Measurements from ENCODE around the gene PREP. TPM values are rescaled to one million over a fixed set of nuclear protein-coding genes. Genes with fewer than 3 reads are reported as not detected.
"Not testable (repeated sequence)": the region's sequence is repeated elsewhere in the genome, so short reads cannot be mapped to it uniquely, and the experiment has no call there.

PREP gene
- total RNA-seq, 1 donor from 2014 or later = 39.6 TPM

DNA sequence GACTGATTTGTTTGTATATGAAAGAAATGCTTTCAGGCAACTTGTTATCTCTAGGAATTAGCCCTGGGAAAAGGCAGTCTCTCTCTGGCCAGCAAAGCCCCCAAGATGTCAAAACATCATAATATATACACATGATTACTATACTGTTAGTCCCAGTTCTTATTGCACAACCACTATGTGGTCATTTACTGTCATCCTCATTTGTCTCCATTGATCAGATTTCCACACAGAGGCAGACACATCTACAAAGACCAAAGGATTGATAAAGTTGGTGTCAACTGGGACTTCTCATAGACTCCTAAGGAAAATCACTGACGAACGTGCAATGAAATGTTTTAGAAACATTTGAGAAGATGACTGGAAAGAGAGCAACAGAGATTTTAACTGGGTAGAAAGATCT is 151.2 kb downstream of the PREP start:
- DNase-seq (ENCODE audit: low spot score) = no peak
- TF ChIP-seq CTCF (IDR thresholded peaks at IDR 0.05; ENCODE audit: unreplicated experiment) = no peak
- Mint-ChIP-seq H3K4me3 (ENCODE audit: unreplicated experiment) (no peak overlapping the region), H3K4me1 (ENCODE audit: unreplicated experiment) (no peaks in the 10 kb centered on the region), H3K36me3 (ENCODE audit: low read depth, unreplicated experiment) (no peaks in the 10 kb centered on the region), H3K9me3 (ENCODE audit: unreplicated experiment) (no peaks in the 10 kb centered on the region), H3K27me3 (ENCODE audit: unreplicated experiment) (no peaks in the 10 kb centered on the region), H3K27ac (ENCODE audit: unreplicated experiment) (no peak overlapping the region)

- Mint-ChIP-seq H3K36me3 (ENCODE audit: low read depth, unreplicated experiment) (no peaks in the 10 kb centered on the region), H3K27ac (ENCODE audit: unreplicated experiment) (no peak overlapping the region), H3K4me3 (ENCODE audit: unreplicated experiment) (no peak overlapping the region), H3K27me3 (ENCODE audit: unreplicated experiment) (no peaks in the 10 kb centered on the region), H3K9me3 (ENCODE audit: unreplicated experiment) (no peaks in the 10 kb centered on the region), H3K4me1 (ENCODE audit: unreplicated experiment) (no peaks in the 10 kb centered on the region)
- TF ChIP-seq CTCF (IDR thresholded peaks at IDR 0.05; ENCODE audit: unreplicated experiment) = no peak
- DNase-seq (ENCODE audit: low spot score) = no peak
These were observed 152.3 kb downstream of the PREP start for GRCh38 chr6:105250533-105250932.

DNA sequence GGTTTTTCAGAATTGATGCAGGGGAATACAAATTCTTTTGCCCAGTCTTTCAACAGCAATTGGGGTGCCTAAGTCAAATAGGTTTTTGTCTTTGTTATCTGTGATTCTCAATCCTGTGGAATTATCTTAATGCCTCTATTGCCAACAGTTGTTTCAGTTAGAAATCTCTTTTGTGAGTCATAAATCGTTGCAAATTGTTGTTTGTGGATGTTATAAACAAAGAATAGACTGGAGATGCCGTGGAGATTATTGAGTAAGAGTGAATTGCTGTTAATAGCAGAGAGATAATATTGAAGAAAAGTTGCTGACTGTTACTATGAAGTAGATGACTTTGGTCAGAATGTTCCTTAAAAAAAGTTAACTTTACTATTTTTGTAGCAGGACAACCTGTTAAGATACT is 159.4 kb downstream of the PREP start:
- H3K4me3 Mint-ChIP-seq (ENCODE audit: unreplicated experiment) = no peak overlapping the region
- no peaks in the 10 kb centered on the region for H3K36me3 Mint-ChIP-seq (ENCODE audit: low read depth, unreplicated experiment)
- no peaks in the 10 kb centered on the region for H3K4me1 Mint-ChIP-seq (ENCODE audit: unreplicated experiment)
- no peaks in the 10 kb centered on the region for H3K9me3 Mint-ChIP-seq (ENCODE audit: unreplicated experiment)
- no peak for DNase-seq (ENCODE audit: low spot score)
- no peak overlapping the region for H3K27ac Mint-ChIP-seq (ENCODE audit: unreplicated experiment)
- TF ChIP-seq CTCF (IDR thresholded peaks at IDR 0.05; ENCODE audit: unreplicated experiment) = no peak
- H3K27me3 Mint-ChIP-seq (ENCODE audit: unreplicated experiment) = peaks cover 2% of the 10 kb centered on the region

GRCh38 chr6:105235155-105235554 is 167.7 kb downstream of the PREP start:
- H3K9me3 Mint-ChIP-seq (ENCODE audit: unreplicated experiment) = no peaks in the 10 kb centered on the region
- peaks cover 2% of the 10 kb centered on the region for H3K27me3 Mint-ChIP-seq (ENCODE audit: unreplicated experiment)
- peaks cover 8% of the 10 kb centered on the region for H3K4me1 Mint-ChIP-seq (ENCODE audit: unreplicated experiment)
- no peak for DNase-seq (ENCODE audit: low spot score)
- H3K4me3 Mint-ChIP-seq (ENCODE audit: unreplicated experiment) = no peak overlapping the region
- H3K36me3 Mint-ChIP-seq (ENCODE audit: low read depth, unreplicated experiment) = peaks cover 8% of the 10 kb centered on the region
- no peak for TF ChIP-seq CTCF (IDR thresholded peaks at IDR 0.05; ENCODE audit: unreplicated experiment)
- no peak overlapping the region for H3K27ac Mint-ChIP-seq (ENCODE audit: unreplicated experiment)

- not testable (repeated sequence) for H3K9me3 Mint-ChIP-seq (ENCODE audit: unreplicated experiment); H3K4me3 Mint-ChIP-seq (ENCODE audit: unreplicated experiment); H3K4me1 Mint-ChIP-seq (ENCODE audit: unreplicated experiment); DNase-seq (ENCODE audit: low spot score); H3K36me3 Mint-ChIP-seq (ENCODE audit: low read depth, unreplicated experiment); H3K27me3 Mint-ChIP-seq (ENCODE audit: unreplicated experiment); H3K27ac Mint-ChIP-seq (ENCODE audit: unreplicated experiment)
These were observed 171.1 kb downstream of the PREP start for GRCh38 chr6:105231771-105232170.

Other genes starting within 250 kb of the PREP start
- gene POPDC3, start 223.1 kb downstream of the PREP start, total RNA-seq (ENCODE audit: unreplicated experiment) = 5.2 TPM